Activated B cell treated with CpG ODN at 0.5 μM for 24 hours (primary cell): ENCODE data around the gene FAM151B. TPM values are rescaled to one million over a fixed set of nuclear protein-coding genes. Genes with fewer than 3 reads are reported as not detected.
"Not testable (repeated sequence)": the region's sequence is repeated elsewhere in the genome, so short reads cannot be mapped to it uniquely, and the experiment has no call there.

Experiments used
- ATAC-seq: fragments of 200-7000 bp; cut with Tn5 transposase; one replicate; pipeline ENCODE4 v1.10.0; 2021; ENCODE audit warnings: low read depth, mild to moderate bottlenecking, moderate library complexity
- CTCF ChIA-PET: fragments of 350-600 bp; sonication (Branson Sonifier 250); formaldehyde crosslinking; loops from one replicate; lab custom pipeline; 2021; ENCODE audit warnings: antibody characterized with exemption; lab: Charles Lee
- POLR2A ChIA-PET: fragments of 350-600 bp; sonication (Branson Sonifier 250); formaldehyde crosslinking; loops from one replicate; lab custom pipeline; 2021; ENCODE audit warnings: antibody characterized with exemption; lab: Charles Lee
- DNase-seq: peaks from one replicate; pipeline ENCODE4 v3.0.0; 2022
- H3K27ac Mint-ChIP-seq: one replicate; pipeline ENCODE4 v1.8.0; 2020; ENCODE audit warnings: mixed read lengths
- H3K27me3 Mint-ChIP-seq: one replicate; pipeline ENCODE4 v1.8.0; 2021; ENCODE audit warnings: mixed read lengths
- H3K36me3 Mint-ChIP-seq: one replicate; pipeline ENCODE4 v1.8.0; 2021; ENCODE audit warnings: low read depth, mixed read lengths
- H3K4me1 Mint-ChIP-seq: one replicate; pipeline ENCODE4 v1.8.0; 2021; ENCODE audit warnings: mixed read lengths
- H3K4me3 Mint-ChIP-seq: one replicate; pipeline ENCODE4 v1.8.0; 2020; ENCODE audit warnings: mild to moderate bottlenecking, mixed read lengths
- H3K9me3 Mint-ChIP-seq: one replicate; pipeline ENCODE4 v1.8.0; 2020; ENCODE audit warnings: mixed read lengths
- CTCF ChIP-seq: fragments of 200-600 bp; IDR thresholded peaks from one replicate; pipeline ENCODE4 v1.8.0; 2022; ENCODE audit warnings: antibody characterized with exemption, mild to moderate bottlenecking
- intact Hi-C: fragments of 100-400 bp; cut with micrococcal nuclease; formaldehyde crosslinking; loops from one replicate; pipeline ENCODE4 v1.15.1; 2024
- total RNA-seq: library from RNA; stranded (reverse); gene quantifications from 2 replicates; pipeline ENCODE4 v1.2.3, GENCODE V29; 2022

Gene FAM151B
- total RNA-seq, 1 donor from 2014 or later: 0.47 TPM

- intact Hi-C loops: no loop called here
- H3K36me3 Mint-ChIP-seq: peaks cover 87% of the 10 kb centered on the region
- POLR2A ChIA-PET: no interaction called here
- H3K27me3 Mint-ChIP-seq: no peaks in the 10 kb centered on the region
- no peak overlapping the region for H3K4me3 Mint-ChIP-seq
- no peaks in the 10 kb centered on the region for H3K4me1 Mint-ChIP-seq
- no peak overlapping the region for H3K27ac Mint-ChIP-seq
- TF ChIP-seq CTCF: no peak
- CTCF ChIA-PET: no interaction called here
- DNase-seq (no peak), ATAC-seq (no peak)
- H3K9me3 Mint-ChIP-seq: peaks cover 25% of the 10 kb centered on the region
Measured at GRCh38 chr5:80463269-80463668, 24.6 kb upstream of the FAM151B start.

- H3K27me3 Mint-ChIP-seq: no peaks in the 10 kb centered on the region
- peaks cover 82% of the 10 kb centered on the region for H3K36me3 Mint-ChIP-seq
- ATAC-seq (no peak), DNase-seq (no peak)
- intact Hi-C loops: no loop called here
- ChIA-PET POLR2A (no interaction called here), CTCF (no interaction called here)
- H3K4me3 Mint-ChIP-seq: no peak overlapping the region
- H3K27ac Mint-ChIP-seq: no peak overlapping the region
- peaks cover 35% of the 10 kb centered on the region for H3K9me3 Mint-ChIP-seq
- H3K4me1 Mint-ChIP-seq: no peaks in the 10 kb centered on the region
- no peak for TF ChIP-seq CTCF
Measured at GRCh38 chr5:80466669-80467485, 21.0 kb upstream of the FAM151B start.

- CTCF ChIA-PET: no interaction called here
Measured at GRCh38 chr5:80468131-80468530, 19.8 kb upstream of the FAM151B start.

GRCh38 chr5:80470631-80471030 lies 17.3 kb upstream of the FAM151B start:
- Mint-ChIP-seq H3K9me3 (peaks cover 16% of the 10 kb centered on the region), H3K36me3 (peaks cover 75% of the 10 kb centered on the region)
- POLR2A ChIA-PET, H3K4me3 Mint-ChIP-seq, intact Hi-C loops, DNase-seq, ATAC-seq, H3K27ac Mint-ChIP-seq, H3K4me1 Mint-ChIP-seq, CTCF ChIA-PET, H3K27me3 Mint-ChIP-seq: not testable (repeated sequence)

More at GRCh38 chr5:80468131-80468530, 19.8 kb upstream of the FAM151B start:
- no peaks in the 10 kb centered on the region for H3K27me3 Mint-ChIP-seq
- no peaks in the 10 kb centered on the region for H3K4me1 Mint-ChIP-seq
- ATAC-seq (no peak), DNase-seq (no peak)
- POLR2A ChIA-PET: no interaction called here
- H3K4me3 Mint-ChIP-seq: no peak overlapping the region
- no peak overlapping the region for H3K27ac Mint-ChIP-seq
- TF ChIP-seq CTCF: no peak
- intact Hi-C loops: no loop called here
- H3K36me3 Mint-ChIP-seq: peaks cover 78% of the 10 kb centered on the region
- H3K9me3 Mint-ChIP-seq: peaks cover 29% of the 10 kb centered on the region

GRCh38 chr5:80474929-80475328 lies 13.0 kb upstream of the FAM151B start:
- CTCF ChIA-PET: no interaction called here
- POLR2A ChIA-PET: no interaction called here
- ATAC-seq: no peak
- intact Hi-C loops: no loop called here
- no peak for DNase-seq
- Mint-ChIP-seq H3K27me3 (no peaks in the 10 kb centered on the region), H3K9me3 (peaks cover 10% of the 10 kb centered on the region), H3K4me1 (no peaks in the 10 kb centered on the region), H3K27ac (no peak overlapping the region), H3K4me3 (no peak overlapping the region), H3K36me3 (peaks cover 62% of the 10 kb centered on the region)
- no peak for TF ChIP-seq CTCF
